KMS-11 (cell line): ENCODE data around the gene RGS7.

Experiments used
- H2AFZ ChIP-seq: fragments of 200-600 bp; sonication (generic); 2 replicates; pipeline ENCODE4 v1.6.1; 2016; ENCODE audit warnings: antibody characterized with exemption, mixed run types, low read depth
- H3K27ac ChIP-seq: fragments of 200-600 bp; sonication (generic); 2 replicates; pipeline ENCODE4 v1.6.1; 2016; ENCODE audit warnings: mild to moderate bottlenecking, mixed run types
- H3K27me3 ChIP-seq: fragments of 200-600 bp; sonication (generic); 2 replicates; pipeline ENCODE4 v1.6.1; 2017; ENCODE audit warnings: mild to moderate bottlenecking, low read depth, mixed run types, moderate library complexity; ENCODE audit not compliant: insufficient read depth
- H3K36me3 ChIP-seq: fragments of 200-600 bp; sonication (generic); 2 replicates; pipeline ENCODE4 v1.6.1; 2017; ENCODE audit warnings: mild to moderate bottlenecking, mixed run types; ENCODE audit not compliant: insufficient read depth
- H3K4me1 ChIP-seq: fragments of 200-600 bp; sonication (generic); 2 replicates; pipeline ENCODE4 v1.6.1; 2016; ENCODE audit warnings: mild to moderate bottlenecking, low read depth, mixed run types; ENCODE audit not compliant: poor library complexity, severe bottlenecking
- H3K4me2 ChIP-seq: fragments of 200-600 bp; sonication (generic); 2 replicates; pipeline ENCODE4 v1.7.0; 2016; ENCODE audit warnings: mild to moderate bottlenecking, mixed run types
- H3K4me3 ChIP-seq: fragments of 200-600 bp; sonication (generic); IDR thresholded peaks from 2 replicates; pipeline ENCODE4 v1.6.1; 2017; ENCODE audit warnings: low read depth, low read length, mixed read lengths; ENCODE audit not compliant: insufficient read depth
- H3K79me2 ChIP-seq: fragments of 200-600 bp; sonication (generic); 2 replicates; pipeline ENCODE4 v1.6.1; 2016; ENCODE audit warnings: low read depth, mixed run types; ENCODE audit not compliant: insufficient read depth
- H3K9ac ChIP-seq: fragments of 200-600 bp; sonication (generic); 2 replicates; pipeline ENCODE4 v1.6.1; 2016; ENCODE audit warnings: mild to moderate bottlenecking, mixed run types
- H4K20me1 ChIP-seq: fragments of 200-600 bp; sonication (generic); 2 replicates; pipeline ENCODE4 v1.6.1; 2016; ENCODE audit warnings: mild to moderate bottlenecking, mixed run types; ENCODE audit not compliant: insufficient read depth
- TF ChIP-seq, protein P1 (sequence below): fragments of 200-600 bp; sonication (generic); conservative IDR thresholded peaks from 2 replicates; pipeline ENCODE4 v1.6.1; 2017; ENCODE audit warnings: low read depth, mild to moderate bottlenecking, antibody characterized with exemption, low read length, moderate library complexity, mixed read lengths

The RGS7 gene

GRCh38 chr1:241186716-241187115, 170.3 kb downstream of the RGS7 start:
- peaks cover 17% of the 10 kb centered on the region for H3K4me1 ChIP-seq
- H3K4me3 ChIP-seq: no peak overlapping the region
- no peak overlapping the region for H2AFZ ChIP-seq
- no peaks in the 10 kb centered on the region for H3K79me2 ChIP-seq
- H3K27me3 ChIP-seq: no peaks in the 10 kb centered on the region
- no peaks in the 10 kb centered on the region for H3K36me3 ChIP-seq
- TF ChIP-seq, protein P1, sequence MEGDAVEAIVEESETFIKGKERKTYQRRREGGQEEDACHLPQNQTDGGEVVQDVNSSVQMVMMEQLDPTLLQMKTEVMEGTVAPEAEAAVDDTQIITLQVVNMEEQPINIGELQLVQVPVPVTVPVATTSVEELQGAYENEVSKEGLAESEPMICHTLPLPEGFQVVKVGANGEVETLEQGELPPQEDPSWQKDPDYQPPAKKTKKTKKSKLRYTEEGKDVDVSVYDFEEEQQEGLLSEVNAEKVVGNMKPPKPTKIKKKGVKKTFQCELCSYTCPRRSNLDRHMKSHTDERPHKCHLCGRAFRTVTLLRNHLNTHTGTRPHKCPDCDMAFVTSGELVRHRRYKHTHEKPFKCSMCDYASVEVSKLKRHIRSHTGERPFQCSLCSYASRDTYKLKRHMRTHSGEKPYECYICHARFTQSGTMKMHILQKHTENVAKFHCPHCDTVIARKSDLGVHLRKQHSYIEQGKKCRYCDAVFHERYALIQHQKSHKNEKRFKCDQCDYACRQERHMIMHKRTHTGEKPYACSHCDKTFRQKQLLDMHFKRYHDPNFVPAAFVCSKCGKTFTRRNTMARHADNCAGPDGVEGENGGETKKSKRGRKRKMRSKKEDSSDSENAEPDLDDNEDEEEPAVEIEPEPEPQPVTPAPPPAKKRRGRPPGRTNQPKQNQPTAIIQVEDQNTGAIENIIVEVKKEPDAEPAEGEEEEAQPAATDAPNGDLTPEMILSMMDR: no peak
- no peak overlapping the region for H3K27ac ChIP-seq
- H4K20me1 ChIP-seq: no peaks in the 10 kb centered on the region
- no peak overlapping the region for H3K4me2 ChIP-seq
- no peak overlapping the region for H3K9ac ChIP-seq

DNA sequence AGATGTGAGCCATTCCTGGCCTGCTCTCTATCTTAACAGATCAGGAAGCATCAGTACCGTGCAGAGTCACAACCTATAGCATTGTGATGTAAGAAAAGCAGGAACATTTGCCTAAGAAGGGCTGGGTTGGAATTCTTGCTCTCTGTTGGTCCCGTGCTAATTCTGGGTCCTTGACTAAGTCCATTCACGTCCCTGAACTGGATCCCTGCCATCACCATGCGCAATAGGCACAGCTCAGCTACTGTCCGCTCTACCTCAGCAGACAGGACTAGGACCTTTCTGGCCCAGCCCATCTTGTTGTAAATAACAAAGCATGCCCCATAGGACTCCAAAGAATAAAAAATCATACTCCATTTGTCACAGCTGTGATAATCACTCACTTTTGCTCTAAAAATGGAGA, 175.0 kb downstream of the RGS7 start:
- Histone ChIP-seq H3K4me1 (peaks cover 17% of the 10 kb centered on the region), H4K20me1 (no peaks in the 10 kb centered on the region), H3K27ac (no peak overlapping the region), H3K4me3 (no peak overlapping the region), H3K79me2 (no peaks in the 10 kb centered on the region), H3K36me3 (no peaks in the 10 kb centered on the region), H3K9ac (no peak overlapping the region), H3K27me3 (no peaks in the 10 kb centered on the region), H3K4me2 (no peak overlapping the region), H2AFZ (no peak overlapping the region)
- TF ChIP-seq, protein P1: no peak

- no peaks in the 10 kb centered on the region for H3K27me3 ChIP-seq
- peaks cover 17% of the 10 kb centered on the region for H3K4me1 ChIP-seq
- no peaks in the 10 kb centered on the region for H3K79me2 ChIP-seq
- no peak overlapping the region for H3K27ac ChIP-seq
- no peaks in the 10 kb centered on the region for H3K36me3 ChIP-seq
- no peak overlapping the region for H3K4me2 ChIP-seq
- H2AFZ ChIP-seq: no peak overlapping the region
- H3K9ac ChIP-seq: no peak overlapping the region
- no peaks in the 10 kb centered on the region for H4K20me1 ChIP-seq
- no peak overlapping the region for H3K4me3 ChIP-seq
- TF ChIP-seq, protein P1: no peak
These were observed 175.5 kb downstream of the RGS7 start for GRCh38 chr1:241181471-241181870.

GRCh38 chr1:241180569-241180968, 176.4 kb downstream of the RGS7 start:
- Histone ChIP-seq H3K79me2 (no peaks in the 10 kb centered on the region), H3K4me1 (peaks cover 11% of the 10 kb centered on the region), H3K9ac (no peak overlapping the region), H3K4me3 (no peak overlapping the region), H3K27ac (no peak overlapping the region), H3K4me2 (no peak overlapping the region), H3K36me3 (no peaks in the 10 kb centered on the region), H4K20me1 (no peaks in the 10 kb centered on the region), H3K27me3 (no peaks in the 10 kb centered on the region), H2AFZ (no peak overlapping the region)
- TF ChIP-seq, protein P1: no peak

DNA sequence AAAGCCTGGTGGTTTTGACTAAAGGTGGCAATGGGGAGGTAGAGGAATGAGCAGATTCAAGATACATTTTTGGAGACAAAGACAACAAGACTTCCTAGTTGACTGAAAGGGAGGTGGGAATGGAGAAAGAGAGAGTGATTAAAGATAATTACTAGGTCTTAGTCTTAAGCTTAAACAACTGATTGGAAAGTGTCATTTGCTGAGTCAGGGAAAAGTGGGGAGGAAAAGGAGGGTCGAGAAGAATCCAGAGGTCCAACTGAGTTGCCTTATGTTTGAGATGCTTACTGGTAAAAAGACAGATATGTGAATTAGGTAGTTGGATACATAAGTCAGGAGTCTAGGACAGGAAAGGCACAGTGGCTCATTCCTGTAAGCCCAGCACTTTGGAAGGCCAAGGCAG, 179.3 kb downstream of the RGS7 start:
- no peaks in the 10 kb centered on the region for H3K27me3 ChIP-seq
- no peak overlapping the region for H3K4me2 ChIP-seq
- H3K4me1 ChIP-seq: no peaks in the 10 kb centered on the region
- no peaks in the 10 kb centered on the region for H4K20me1 ChIP-seq
- H3K79me2 ChIP-seq: no peaks in the 10 kb centered on the region
- no peak overlapping the region for H3K4me3 ChIP-seq
- no peak overlapping the region for H3K9ac ChIP-seq
- no peak overlapping the region for H2AFZ ChIP-seq
- TF ChIP-seq, protein P1: no peak
- no peaks in the 10 kb centered on the region for H3K36me3 ChIP-seq
- H3K27ac ChIP-seq: no peak overlapping the region
